Uterus (tissue), 4 donors: Measurements from ENCODE around the gene CLN5. TPM values are rescaled to one million over a fixed set of nuclear protein-coding genes. Genes with fewer than 3 reads are reported as not detected.

ENCODE experiments used
- DNase-seq, 2 donors: peaks; one replicate each; pipeline ENCODE4 v3.0.0-alpha.2; 2019 to 2020
- H3K27ac ChIP-seq, 2 donors: fragments of 200-600 bp; sonication (generic); 1 replicate in 1 of 2; 2 replicates in 1 of 2; pipeline ENCODE4 v1.5.1; 2016 to 2018
- H3K27me3 ChIP-seq, 2 donors: fragments of 200-600 bp; sonication (generic); one replicate each; pipeline ENCODE4 v1.5.1; 2018 to 2019; ENCODE audit warnings: control low read depth in 1 of 2
- H3K36me3 ChIP-seq, 2 donors: fragments of 200-600 bp; sonication (generic); one replicate each; pipeline ENCODE4 v1.5.1; 2019; ENCODE audit warnings: control low read depth in 1 of 2
- H3K4me1 ChIP-seq, 2 donors: fragments of 200-600 bp; sonication (generic); one replicate each; pipeline ENCODE4 v1.5.1; 2018 to 2019; ENCODE audit warnings: control low read depth in 1 of 2
- H3K4me3 ChIP-seq, 2 donors: fragments of 200-600 bp; sonication (generic); 1 replicate in 1 of 2; 2 replicates in 1 of 2; pipeline ENCODE4 v1.5.1; 2018 to 2019; ENCODE audit warnings: mild to moderate bottlenecking in 1 of 2
- H3K9me3 ChIP-seq, 2 donors: fragments of 200-600 bp; sonication (generic); one replicate each; pipeline ENCODE4 v1.5.1; 2019; ENCODE audit warnings: control low read depth in 1 of 2
- POLR2A ChIP-seq, 2 donors: fragments of 450-650 bp; IDR thresholded peaks; one replicate each; pipeline ENCODE4 v1.6.1; 2016; ENCODE audit warnings: antibody characterized with exemption in 2 of 2, mild to moderate bottlenecking in 1 of 2, moderate library complexity in 1 of 2
- intact Hi-C: fragments of 100-400 bp; cut with DNase I; formaldehyde crosslinking; loops from one replicate; pipeline ENCODE4 v1.15.1; 2023; ENCODE audit warnings: low total_unique reads
- total RNA-seq, 4 donors: library from RNA; depleted of rRNA in 3 of 4; stranded (reverse); fragments of >200 nt in 3 of 4; gene quantifications; one replicate each; pipeline versions ENCODE4 v1.1.0 to v1.2.4, GENCODE V29; 2014 to 2023
- TF ChIP-seq, protein P1 (sequence below), 4 experiments: fragments of 200-600 bp in 2 of 4; fragments of 450-650 bp in 2 of 4; sonication (generic) in 2 of 4; IDR thresholded peaks; one replicate each; pipeline ENCODE4 v1.5.1; 2016 to 2019; ENCODE audit warnings: antibody characterized with exemption in 4 of 4, mild to moderate bottlenecking in 2 of 4, moderate library complexity in 1 of 4
- donor health status: DM: yes; HTN: yes; CAD: no.

Gene CLN5
- total RNA-seq, 4 donors from 2014 or later: 18.2 to 49.8 (median 39.5) TPM

- H3K27ac ChIP-seq: no peak overlapping the region
- TF ChIP-seq POLR2A (IDR thresholded peaks at IDR 0.05): no peak
- TF ChIP-seq, protein P1, sequence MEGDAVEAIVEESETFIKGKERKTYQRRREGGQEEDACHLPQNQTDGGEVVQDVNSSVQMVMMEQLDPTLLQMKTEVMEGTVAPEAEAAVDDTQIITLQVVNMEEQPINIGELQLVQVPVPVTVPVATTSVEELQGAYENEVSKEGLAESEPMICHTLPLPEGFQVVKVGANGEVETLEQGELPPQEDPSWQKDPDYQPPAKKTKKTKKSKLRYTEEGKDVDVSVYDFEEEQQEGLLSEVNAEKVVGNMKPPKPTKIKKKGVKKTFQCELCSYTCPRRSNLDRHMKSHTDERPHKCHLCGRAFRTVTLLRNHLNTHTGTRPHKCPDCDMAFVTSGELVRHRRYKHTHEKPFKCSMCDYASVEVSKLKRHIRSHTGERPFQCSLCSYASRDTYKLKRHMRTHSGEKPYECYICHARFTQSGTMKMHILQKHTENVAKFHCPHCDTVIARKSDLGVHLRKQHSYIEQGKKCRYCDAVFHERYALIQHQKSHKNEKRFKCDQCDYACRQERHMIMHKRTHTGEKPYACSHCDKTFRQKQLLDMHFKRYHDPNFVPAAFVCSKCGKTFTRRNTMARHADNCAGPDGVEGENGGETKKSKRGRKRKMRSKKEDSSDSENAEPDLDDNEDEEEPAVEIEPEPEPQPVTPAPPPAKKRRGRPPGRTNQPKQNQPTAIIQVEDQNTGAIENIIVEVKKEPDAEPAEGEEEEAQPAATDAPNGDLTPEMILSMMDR (IDR thresholded peaks at IDR 0.05): no peak
- H3K36me3 ChIP-seq: no peaks in the 10 kb centered on the region
- no peaks in the 10 kb centered on the region for H3K9me3 ChIP-seq
- no peaks in the 10 kb centered on the region for H3K27me3 ChIP-seq
- DNase-seq: no peak
- H3K4me1 ChIP-seq: peaks cover 0 to 4% of the 10 kb centered on the region in 2 donors
- intact Hi-C loops: no loop called here
- no peak overlapping the region for H3K4me3 ChIP-seq
These were observed 22.2 kb upstream of the CLN5 start for GRCh38 chr13:76969488-76970365.

- intact Hi-C loops: no loop called here
- no peaks in the 10 kb centered on the region for H3K4me1 ChIP-seq
- H3K9me3 ChIP-seq: no peaks in the 10 kb centered on the region
- no peaks in the 10 kb centered on the region for H3K36me3 ChIP-seq
- TF ChIP-seq, protein P1 (IDR thresholded peaks at IDR 0.05): no peak
- TF ChIP-seq POLR2A (IDR thresholded peaks at IDR 0.05): no peak
- no peaks in the 10 kb centered on the region for H3K27me3 ChIP-seq
- no peak overlapping the region for H3K27ac ChIP-seq
- no peak for DNase-seq
- H3K4me3 ChIP-seq: no peak overlapping the region
These were observed 20.7 kb upstream of the CLN5 start for GRCh38 chr13:76971215-76971614.

DNA sequence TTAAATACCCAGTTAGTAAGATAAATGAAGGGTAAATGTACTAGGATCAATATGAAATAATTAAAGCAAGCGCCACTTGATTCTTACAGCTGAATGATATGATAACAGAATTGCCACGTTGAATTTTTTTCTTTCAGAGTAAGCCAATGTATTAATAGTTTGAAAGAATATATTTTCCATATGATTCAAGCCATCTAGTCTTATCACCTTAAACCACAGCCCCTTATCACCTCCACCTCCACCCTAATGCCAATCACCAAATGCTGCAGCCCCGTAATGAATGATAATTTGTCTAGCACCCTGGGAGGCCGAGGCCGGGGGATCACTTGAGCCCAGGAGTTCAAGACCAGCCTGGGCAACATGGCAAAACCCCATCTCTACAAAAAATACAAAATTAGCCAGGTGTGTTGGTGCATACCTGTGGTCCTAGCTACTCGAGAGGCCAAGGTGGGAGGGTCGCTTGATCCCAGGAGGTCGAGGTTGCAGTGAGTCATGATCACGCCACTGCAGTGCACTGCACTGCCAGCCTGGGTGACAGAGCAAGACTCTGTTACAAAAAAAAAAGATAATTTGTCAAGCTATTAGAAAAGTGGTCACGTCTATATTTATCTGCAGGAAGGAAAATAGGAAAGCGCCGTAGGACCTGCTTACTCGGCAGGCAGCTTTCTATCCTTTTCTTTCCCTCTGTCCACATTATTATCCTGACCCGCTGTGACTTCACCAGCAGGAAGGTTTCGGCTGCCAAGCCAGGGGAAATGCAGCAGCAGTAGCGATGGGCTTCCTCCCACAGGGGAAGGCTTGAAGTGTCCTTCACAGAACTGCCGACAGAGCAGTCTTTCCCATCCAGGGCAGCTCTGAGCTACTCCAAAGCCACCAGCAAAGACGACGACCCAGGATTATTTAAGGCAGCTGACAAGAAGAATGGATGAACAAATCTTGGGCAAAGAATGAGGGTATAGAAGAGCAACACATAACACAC lies 19.7 kb upstream of the CLN5 start:
- TF ChIP-seq, protein P1 (IDR thresholded peaks at IDR 0.05): no peak
- no peak for TF ChIP-seq POLR2A (IDR thresholded peaks at IDR 0.05)
- H3K36me3 ChIP-seq: no peaks in the 10 kb centered on the region
- no peaks in the 10 kb centered on the region for H3K4me1 ChIP-seq
- no peaks in the 10 kb centered on the region for H3K27me3 ChIP-seq
- intact Hi-C loops: no loop called here
- H3K9me3 ChIP-seq: no peaks in the 10 kb centered on the region
- DNase-seq: no peak
- no peak overlapping the region for H3K4me3 ChIP-seq
- H3K27ac ChIP-seq: no peak overlapping the region

DNA sequence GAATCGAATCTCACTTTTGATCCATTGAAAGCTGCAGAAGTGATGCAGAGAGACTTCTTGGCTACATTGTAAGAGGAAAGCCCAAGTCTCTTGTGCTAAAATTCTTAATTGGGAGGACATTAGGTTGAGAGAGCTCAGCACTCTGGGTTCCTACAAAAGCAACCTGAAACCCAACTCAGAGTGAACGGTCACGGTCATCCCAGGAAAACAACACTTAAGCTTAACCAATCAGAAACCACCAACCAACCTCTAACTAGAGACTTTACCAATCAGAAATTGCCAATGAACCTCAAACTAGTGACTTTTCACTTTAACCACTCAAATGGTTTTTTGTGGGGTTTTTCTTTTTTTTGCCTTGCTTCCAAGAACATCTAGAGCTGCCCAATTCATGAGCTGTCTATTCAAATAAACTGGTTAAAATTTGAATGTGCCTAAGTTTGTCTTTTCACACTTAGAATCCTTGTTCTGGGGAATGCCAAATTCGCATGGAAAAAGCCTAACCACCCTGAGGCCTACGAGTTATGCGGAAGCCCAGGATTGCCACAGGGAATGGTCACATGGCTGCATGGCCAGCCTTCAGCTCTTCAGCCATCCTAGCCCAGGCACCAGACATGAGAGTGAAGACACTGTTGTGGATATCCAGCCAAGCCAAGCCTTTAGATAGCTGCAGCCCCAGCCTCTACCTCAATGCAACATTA lies 17.8 kb upstream of the CLN5 start:
- no peak for TF ChIP-seq POLR2A (IDR thresholded peaks at IDR 0.05)
- TF ChIP-seq, protein P1 (IDR thresholded peaks at IDR 0.05): no peak
- H3K27ac ChIP-seq: no peak overlapping the region
- no peak overlapping the region for H3K4me3 ChIP-seq
- H3K9me3 ChIP-seq: no peaks in the 10 kb centered on the region
- no peak for DNase-seq
- no peaks in the 10 kb centered on the region for H3K36me3 ChIP-seq
- intact Hi-C loops: no loop called here
- no peaks in the 10 kb centered on the region for H3K4me1 ChIP-seq
- no peaks in the 10 kb centered on the region for H3K27me3 ChIP-seq
